PC-9 (cell line): ENCODE measurements around the gene PTPRD. TPM values are rescaled to one million over a fixed set of nuclear protein-coding genes. Genes with fewer than 3 reads are reported as not detected.
"Not testable (repeated sequence)": the region's sequence is repeated elsewhere in the genome, so short reads cannot be mapped to it uniquely, and the experiment has no call there.

Experiments
- BruUV-seq: library from RNA; stranded (reverse); fragments of 400-500 nt; replicated peaks from 2 replicates; lab custom pipeline; 2021; lab: Mats Ljungman, UMichigan
- CTCF ChIA-PET: fragments of 300-600 bp; sonication (Branson Sonifier 250); formaldehyde crosslinking; loops from one replicate; lab custom pipeline; 2022; ENCODE audit warnings: antibody characterized with exemption; lab: Charles Lee
- POLR2A ChIA-PET: fragments of 300-600 bp; sonication (Branson Sonifier 250); formaldehyde crosslinking; loops from one replicate; lab custom pipeline; 2022; ENCODE audit warnings: antibody characterized with exemption; ENCODE audit not compliant: unreplicated experiment; lab: Charles Lee
- DNase-seq, 2 experiments: peaks; one replicate each; pipeline versions ENCODE4 v3.0.0 to v3.0.0-alpha.2; 2015 to 2022; ENCODE audit warnings: mixed read lengths in 1 of 2
- H2AFZ ChIP-seq: fragments of 200-600 bp; sonication (generic); 2 replicates; pipeline ENCODE4 v1.8.1; 2017; ENCODE audit warnings: antibody characterized with exemption
- H3F3A ChIP-seq: fragments of 200-600 bp; sonication (generic); 2 replicates; pipeline ENCODE4 v1.8.1; 2017; ENCODE audit warnings: antibody characterized with exemption, mild to moderate bottlenecking, low read depth; ENCODE audit not compliant: insufficient read depth
- H3K27ac ChIP-seq: fragments of 200-600 bp; sonication (generic); 2 replicates; pipeline ENCODE4 v1.6.1; 2016; ENCODE audit warnings: mixed run types
- H3K27me3 ChIP-seq: fragments of 200-600 bp; sonication (generic); 2 replicates; pipeline ENCODE4 v1.6.1; 2016; ENCODE audit warnings: low read depth, mixed run types; ENCODE audit not compliant: insufficient read depth
- H3K36me3 ChIP-seq: fragments of 200-600 bp; sonication (generic); 2 replicates; pipeline ENCODE4 v1.6.1; 2016; ENCODE audit warnings: low read depth, mixed run types
- H3K4me1 ChIP-seq: fragments of 200-600 bp; sonication (generic); replicated peaks from 2 replicates; pipeline ENCODE4 v1.6.1; 2016; ENCODE audit warnings: mixed run types; ENCODE audit not compliant: insufficient read depth
- H3K4me2 ChIP-seq: fragments of 200-600 bp; sonication (generic); 2 replicates; pipeline ENCODE4 v1.6.1; 2017; ENCODE audit warnings: mixed run types
- H3K4me3 ChIP-seq: fragments of 200-600 bp; sonication (generic); 2 replicates; pipeline ENCODE4 v1.6.1; 2016; ENCODE audit warnings: mixed run types
- H3K79me2 ChIP-seq: fragments of 200-600 bp; sonication (generic); 2 replicates; pipeline ENCODE4 v1.6.1; 2017; ENCODE audit warnings: low read depth, mixed run types
- H3K9me2 ChIP-seq: fragments of 200-600 bp; sonication (generic); 2 replicates; pipeline ENCODE4 v1.8.1; 2017; ENCODE audit warnings: mild to moderate bottlenecking; ENCODE audit not compliant: insufficient read depth
- H3K9me3 ChIP-seq: fragments of 200-600 bp; sonication (generic); 2 replicates; pipeline ENCODE4 v1.8.1; 2016; ENCODE audit warnings: low read depth; ENCODE audit not compliant: insufficient read depth
- H4K20me1 ChIP-seq: fragments of 200-600 bp; sonication (generic); 2 replicates; pipeline ENCODE4 v1.8.1; 2017; ENCODE audit not compliant: insufficient read depth
- CTCF ChIP-seq: fragments of 200-600 bp; sonication (generic); conservative IDR thresholded peaks from 2 replicates; pipeline ENCODE4 v1.6.1; 2017; ENCODE audit warnings: mixed run types, antibody characterized with exemption, mild to moderate bottlenecking, moderate library complexity
- EZH2 ChIP-seq: fragments of 200-600 bp; sonication (generic); IDR thresholded peaks from 2 replicates; pipeline ENCODE4 v1.8.0; 2017; ENCODE audit warnings: antibody characterized with exemption, low read depth
- intact Hi-C: fragments of 100-400 bp; cut with micrococcal nuclease; formaldehyde crosslinking; loops from one replicate; pipeline ENCODE4 v1.10.0; 2022; ENCODE audit not compliant: unreplicated experiment
- total RNA-seq: library from RNA; stranded (reverse); gene quantifications from 2 replicates; pipeline ENCODE4 v1.2.3, GENCODE V29; 2021

The PTPRD gene
- total RNA-seq, 1 experiment from 2014 or later = not detected

- CTCF ChIA-PET = no interaction called here
- Histone ChIP-seq H3K9me3 (no peaks in the 10 kb centered on the region), H2AFZ (no peak overlapping the region), H4K20me1 (no peaks in the 10 kb centered on the region), H3K27ac (no peak overlapping the region), H3K4me2 (no peak overlapping the region), H3K4me3 (no peak overlapping the region), H3F3A (no peaks in the 10 kb centered on the region), H3K4me1 (no peaks in the 10 kb centered on the region), H3K36me3 (no peaks in the 10 kb centered on the region), H3K27me3 (no peaks in the 10 kb centered on the region), H3K9me2 (no peaks in the 10 kb centered on the region), H3K79me2 (no peaks in the 10 kb centered on the region)
- no TSS peak for BruUV-seq
- no peak for TF ChIP-seq CTCF
- TF ChIP-seq EZH2 = no peak
- intact Hi-C loops = no loop called here
- POLR2A ChIA-PET = no interaction called here
- no peak for DNase-seq
These were observed 1129.6 kb downstream of the PTPRD start for GRCh38 chr9:9483175-9483574.

- H3K4me2 ChIP-seq = no peak overlapping the region
- H3K79me2 ChIP-seq = no peaks in the 10 kb centered on the region
- no peaks in the 10 kb centered on the region for H4K20me1 ChIP-seq
- intact Hi-C loops = no loop called here
- no peak overlapping the region for H2AFZ ChIP-seq
- no peak overlapping the region for H3K27ac ChIP-seq
- ChIA-PET CTCF (no interaction called here), POLR2A (no interaction called here)
- no TSS peak for BruUV-seq
- TF ChIP-seq EZH2 = no peak
- TF ChIP-seq CTCF = no peak
- H3K36me3 ChIP-seq = no peaks in the 10 kb centered on the region
- H3K4me3 ChIP-seq = no peak overlapping the region
- no peak for DNase-seq
- no peaks in the 10 kb centered on the region for H3K9me3 ChIP-seq
- no peaks in the 10 kb centered on the region for H3F3A ChIP-seq
- H3K4me1 ChIP-seq = no peaks in the 10 kb centered on the region
- H3K27me3 ChIP-seq = no peaks in the 10 kb centered on the region
- no peaks in the 10 kb centered on the region for H3K9me2 ChIP-seq
These were observed 1134.1 kb downstream of the PTPRD start for GRCh38 chr9:9478741-9479140.

GRCh38 chr9:9469271-9469670, 1143.5 kb downstream of the PTPRD start:
- no peaks in the 10 kb centered on the region for H3K27me3 ChIP-seq
- intact Hi-C loops = no loop called here
- no peak overlapping the region for H3K4me2 ChIP-seq
- no peaks in the 10 kb centered on the region for H3K4me1 ChIP-seq
- ChIA-PET POLR2A (no interaction called here), CTCF (no interaction called here)
- no peaks in the 10 kb centered on the region for H3K9me3 ChIP-seq
- no peaks in the 10 kb centered on the region for H4K20me1 ChIP-seq
- H3K4me3 ChIP-seq = no peak overlapping the region
- TF ChIP-seq CTCF (no peak), EZH2 (no peak)
- no peak overlapping the region for H3K27ac ChIP-seq
- H3K79me2 ChIP-seq = no peaks in the 10 kb centered on the region
- BruUV-seq = no TSS peak
- no peak overlapping the region for H2AFZ ChIP-seq
- DNase-seq = no peak
- no peaks in the 10 kb centered on the region for H3K9me2 ChIP-seq
- no peaks in the 10 kb centered on the region for H3F3A ChIP-seq
- no peaks in the 10 kb centered on the region for H3K36me3 ChIP-seq

- CTCF ChIA-PET, intact Hi-C loops, H3K27me3 ChIP-seq: not testable (repeated sequence)
These were observed 1170.9 kb downstream of the PTPRD start for GRCh38 chr9:9441874-9442273.

More at GRCh38 chr9:9441874-9442273, 1170.9 kb downstream of the PTPRD start:
- H3K4me1 ChIP-seq, H4K20me1 ChIP-seq, H3F3A ChIP-seq, H3K27ac ChIP-seq, H3K9me3 ChIP-seq, H2AFZ ChIP-seq, H3K9me2 ChIP-seq, POLR2A ChIA-PET, H3K4me2 ChIP-seq, H3K36me3 ChIP-seq, BruUV-seq, H3K79me2 ChIP-seq, DNase-seq, H3K4me3 ChIP-seq: not testable (repeated sequence)
